CD4-positive, alpha-beta T cell (primary cell): ENCODE measurements around the gene RNPEPL1. TPM values are rescaled to one million over a fixed set of nuclear protein-coding genes. Genes with fewer than 3 reads are reported as not detected.

ENCODE experiments used
- ATAC-seq: fragments of 200-7000 bp; cut with Tn5 transposase; one replicate; pipeline ENCODE4 v1.10.0; 2022; ENCODE audit warnings: mild to moderate bottlenecking; ENCODE audit not compliant: poor library complexity
- CTCF ChIA-PET: fragments of 350-600 bp; sonication (Branson Sonifier 250); formaldehyde crosslinking; loops from one replicate; lab custom pipeline; 2021; ENCODE audit warnings: antibody characterized with exemption, inconsistent platforms; lab: Charles Lee
- POLR2A ChIA-PET: fragments of 350-600 bp; sonication (Branson Sonifier 250); formaldehyde crosslinking; loops from one replicate; lab custom pipeline; 2021; ENCODE audit warnings: antibody characterized with exemption, inconsistent platforms; lab: Charles Lee
- DNase-seq, 14 experiments: peaks; one replicate each; pipeline ENCODE4 v3.0.0-alpha.2; 2013 to 2020; ENCODE audit warnings: mixed read lengths in 2 of 14
- H3K27ac ChIP-seq, 2 donors: one replicate each; pipeline versions ENCODE4 v1.5.1 to v1.7.0; 2013; ENCODE audit warnings: low read length in 2 of 2, low read depth in 1 of 2, mild to moderate bottlenecking in 1 of 2
- H3K27me3 ChIP-seq, 2 experiments: 1 replicate in 1 of 2; 2 replicates in 1 of 2; pipeline versions ENCODE4 v1.6.1 to v1.7.0; 2013; ENCODE audit warnings: low read length in 2 of 2, control low read depth in 1 of 2, mild to moderate bottlenecking in 1 of 2, moderate library complexity in 1 of 2; ENCODE audit not compliant: insufficient read depth in 2 of 2, control insufficient read depth in 1 of 2
- H3K36me3 ChIP-seq: one replicate; pipeline ENCODE4 v1.6.1; 2013; ENCODE audit warnings: low read length, control low read depth; ENCODE audit not compliant: insufficient read depth
- H3K4me1 ChIP-seq: one replicate; pipeline ENCODE4 v1.6.1; 2013; ENCODE audit warnings: low read length, control low read depth; ENCODE audit not compliant: insufficient read depth
- H3K4me3 ChIP-seq: one replicate; pipeline ENCODE4 v1.5.1; 2013; ENCODE audit warnings: mild to moderate bottlenecking, low read length, moderate library complexity
- H3K9me3 ChIP-seq, 2 experiments: 1 replicate in 1 of 2; 2 replicates in 1 of 2; pipeline versions ENCODE4 v1.6.1 to v1.7.0; 2013; ENCODE audit warnings: low read length in 2 of 2, mild to moderate bottlenecking in 2 of 2, control low read depth in 1 of 2, moderate library complexity in 1 of 2; ENCODE audit not compliant: control insufficient read depth in 1 of 2, insufficient read depth in 1 of 2
- H3K27ac Mint-ChIP-seq: one replicate; pipeline ENCODE4 v1.8.0; 2020; ENCODE audit warnings: mixed read lengths
- H3K27me3 Mint-ChIP-seq: one replicate; pipeline ENCODE4 v1.8.0; 2021; ENCODE audit warnings: mixed read lengths
- H3K36me3 Mint-ChIP-seq: one replicate; pipeline ENCODE4 v1.8.0; 2021; ENCODE audit warnings: low read depth, mixed read lengths
- H3K4me1 Mint-ChIP-seq: one replicate; pipeline ENCODE4 v1.8.0; 2021; ENCODE audit warnings: low read depth, mixed read lengths
- H3K4me3 Mint-ChIP-seq: one replicate; pipeline ENCODE4 v1.8.0; 2020; ENCODE audit warnings: mild to moderate bottlenecking, mixed read lengths
- H3K9me3 Mint-ChIP-seq: one replicate; pipeline ENCODE4 v1.8.0; 2020; ENCODE audit warnings: mixed read lengths
- CTCF ChIP-seq: fragments of 200-600 bp; IDR thresholded peaks from one replicate; pipeline ENCODE4 v1.8.0; 2022; ENCODE audit warnings: antibody characterized with exemption, mild to moderate bottlenecking
- intact Hi-C, 2 experiments: fragments of 100-400 bp; cut with DNase I in 1 of 2; cut with micrococcal nuclease in 1 of 2; formaldehyde crosslinking; loops; one replicate each; pipeline versions ENCODE4 v1.15.1 to v1.9.0; 2023 to 2025; cut with DNase I, micrococcal nuclease
- total RNA-seq, 174 experiments: library from RNA in 2 of 174; stranded (reverse) in 2 of 174; gene quantifications; one replicate each; pipeline ENCODE4 v1.2.3 and lab custom pipeline; 2021 to 2026

RNPEPL1 gene
- total RNA-seq, 2 experiments from 2014 or later: 73.0 to 78.8 TPM

- ChIA-PET CTCF (interaction anchor here (0.7 to 2.1 kb wide), 6 partner anchors 34 to 166 kb away, joined by 3 to 9 read pairs (median 6); partner anchors contain the start of gene CAPN10), POLR2A (interaction anchor here (1.7 to 3.4 kb wide), 3 partner anchors 35 to 60 kb away, joined by 7 to 35 read pairs (median 26); partner anchors contain the start of genes CAPN10 and DUSP28)
- Histone ChIP-seq H3K9me3 (peaks cover 7 to 13% of the 10 kb centered on the region in 2 experiments), H3K4me1 (peaks cover 64% of the 10 kb centered on the region), H3K36me3 (peaks cover 2% of the 10 kb centered on the region), H3K4me3 (no peak overlapping the region), H3K27ac (peak overlapping the region in 1 of 2 donors; percentile 60), H3K27me3 (no peaks in the 10 kb centered on the region)
- H3K36me3 Mint-ChIP-seq: peaks cover 21% of the 10 kb centered on the region
- intact Hi-C loops: loop anchor here in 1 of 2 experiments (2.0 kb wide), 1 partner anchor 34 kb away; the partner anchor contains the start of gene CAPN10
- no peaks in the 10 kb centered on the region for H3K9me3 Mint-ChIP-seq
- H3K4me3 Mint-ChIP-seq: no peak overlapping the region
- TF ChIP-seq CTCF: no peak
- ATAC-seq (no peak), DNase-seq (peak in 3 of 14 experiments; percentile 2 to 48 (median 42))
- peaks cover 33% of the 10 kb centered on the region for H3K4me1 Mint-ChIP-seq
- H3K27ac Mint-ChIP-seq: peak overlapping the region; percentile 92
- H3K27me3 Mint-ChIP-seq: no peaks in the 10 kb centered on the region
Observed at GRCh38 chr2:240620859-240621258, 52.6 kb downstream of the RNPEPL1 start.

DNA sequence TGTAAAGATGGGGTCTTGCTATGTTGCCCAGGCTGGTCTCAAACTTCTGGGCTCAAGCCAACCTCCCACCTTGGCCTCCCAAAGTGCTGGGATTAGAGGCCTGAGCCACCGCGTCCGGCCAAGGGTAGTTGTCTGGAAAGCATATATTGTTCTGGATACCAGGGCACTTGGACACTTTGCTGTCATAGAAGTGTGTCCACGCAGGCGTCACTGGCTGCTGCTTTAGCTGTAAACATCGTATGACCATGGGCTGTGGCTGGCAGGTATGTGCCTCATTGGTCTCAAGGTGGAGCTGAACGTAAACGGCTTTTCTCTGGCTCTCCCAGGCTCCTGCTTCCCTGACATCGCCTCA lies 53.8 kb downstream of the RNPEPL1 start:
- peaks cover 2% of the 10 kb centered on the region for H3K36me3 ChIP-seq
- no peaks in the 10 kb centered on the region for H3K9me3 Mint-ChIP-seq
- TF ChIP-seq CTCF: no peak
- peak in 2 of 14 experiments; percentile 3 to 32 for DNase-seq
- H3K4me3 Mint-ChIP-seq: peak overlapping the region; percentile 65
- ChIA-PET CTCF (interaction anchor here (1.0 to 2.1 kb wide), 5 partner anchors 35 to 108 kb away, joined by 3 to 9 read pairs (median 6); partner anchors contain the start of gene CAPN10), POLR2A (interaction anchor here (0.8 to 3.4 kb wide), 5 partner anchors 36 to 61 kb away, joined by 3 to 35 read pairs (median 7); partner anchors contain the start of genes CAPN10 and DUSP28)
- peaks cover 40% of the 10 kb centered on the region for H3K4me1 Mint-ChIP-seq
- ATAC-seq: no peak
- H3K27me3 ChIP-seq: no peaks in the 10 kb centered on the region
- peaks cover 21% of the 10 kb centered on the region for H3K36me3 Mint-ChIP-seq
- H3K27ac ChIP-seq: peak overlapping the region; percentile 15 to 60
- H3K9me3 ChIP-seq: peaks cover 2% of the 10 kb centered on the region in 2 experiments
- peak overlapping the region; percentile 92 for H3K27ac Mint-ChIP-seq
- no peaks in the 10 kb centered on the region for H3K27me3 Mint-ChIP-seq
- H3K4me1 ChIP-seq: peaks cover 75% of the 10 kb centered on the region
- no peak overlapping the region for H3K4me3 ChIP-seq
- intact Hi-C loops: no loop called here

DNA sequence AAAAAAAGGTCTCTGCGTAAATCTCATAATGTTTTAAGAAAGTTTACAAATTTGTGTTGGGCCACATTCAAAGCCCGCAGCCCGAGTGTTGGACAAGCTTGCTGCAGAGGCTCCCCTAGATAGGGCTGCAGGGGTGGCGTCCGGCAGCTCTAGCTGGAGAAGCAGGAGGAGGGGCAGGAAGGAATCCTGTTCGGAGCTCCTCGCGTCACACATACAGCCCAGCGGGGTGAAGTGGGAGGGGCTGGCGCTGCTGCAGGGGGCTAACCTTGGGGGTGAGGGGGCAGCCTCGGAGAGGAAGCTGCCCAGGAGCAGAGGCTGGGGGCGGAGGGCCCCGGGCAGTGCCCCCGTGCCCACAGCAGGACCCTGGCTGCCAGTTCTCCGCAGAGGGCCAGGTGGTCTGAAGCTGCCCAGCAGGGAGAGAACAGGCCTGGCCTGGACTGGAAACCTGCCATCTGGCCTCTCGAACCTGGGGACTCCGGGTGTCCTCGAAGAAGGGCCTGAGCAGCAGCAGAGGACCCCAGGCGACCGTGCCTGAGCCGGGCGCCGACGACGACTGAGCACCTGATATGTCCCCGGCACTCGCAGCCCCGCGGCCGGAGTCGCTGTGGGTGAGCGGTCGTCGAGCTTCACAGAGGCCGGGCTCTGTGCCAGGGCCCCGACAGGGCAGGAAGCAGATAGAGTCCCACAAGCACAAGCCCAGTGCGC lies 54.4 kb downstream of the RNPEPL1 start:
- Histone ChIP-seq H3K4me1 (peaks cover 82% of the 10 kb centered on the region), H3K9me3 (no peaks in the 10 kb centered on the region), H3K4me3 (no peak overlapping the region), H3K36me3 (peaks cover 2% of the 10 kb centered on the region), H3K27me3 (no peaks in the 10 kb centered on the region), H3K27ac (peak overlapping the region; percentile 15 to 60)
- Mint-ChIP-seq H3K27ac (peak overlapping the region; percentile 92), H3K4me1 (peaks cover 42% of the 10 kb centered on the region), H3K9me3 (no peaks in the 10 kb centered on the region), H3K36me3 (peaks cover 18% of the 10 kb centered on the region), H3K27me3 (no peaks in the 10 kb centered on the region), H3K4me3 (peak overlapping the region; percentile 34)
- intact Hi-C loops: no loop called here
- TF ChIP-seq CTCF: no peak
- ChIA-PET POLR2A (interaction anchor here (0.9 to 3.4 kb wide), 8 partner anchors 36 to 82 kb away, joined by 3 to 35 read pairs (median 4); partner anchors contain the start of genes CAPN10 and DUSP28), CTCF (interaction anchor here (1.7 to 1.8 kb wide), 2 partner anchors 56 to 58 kb away, joined by 5 to 9 read pairs; no protein-coding TSS in a partner anchor)
- ATAC-seq (peak; percentile 8), DNase-seq (peak in 10 of 14 experiments; percentile 45 to 88 (median 66))
